NCI-H2227 (cell line): ENCODE data around the gene UGT8.

ENCODE experiments used
- DNase-seq: peaks from one replicate; lab custom pipeline; 2025; ENCODE audit not compliant: unreplicated experiment; lab: John Stamatoyannopoulos, UW

UGT8 gene

GRCh38 chr4:114690571-114690970 is 92.0 kb downstream of the UGT8 start:
- no peak for DNase-seq

- no peak for DNase-seq
Observed at GRCh38 chr4:114691865-114692264, 93.3 kb downstream of the UGT8 start.

GRCh38 chr4:114692958-114693357 is 94.4 kb downstream of the UGT8 start:
- no peak for DNase-seq

- peak; percentile 44 for DNase-seq
Observed at GRCh38 chr4:114694770-114695169, 96.2 kb downstream of the UGT8 start.

GRCh38 chr4:114698231-114698630 is 99.6 kb downstream of the UGT8 start:
- DNase-seq = no peak

- no peak for DNase-seq
Observed at GRCh38 chr4:114701491-114701890, 102.9 kb downstream of the UGT8 start.

- DNase-seq = no peak
Observed at GRCh38 chr4:114717432-114717831, 118.8 kb downstream of the UGT8 start.

- DNase-seq = no peak
Observed at GRCh38 chr4:114725066-114725465, 126.5 kb downstream of the UGT8 start.

GRCh38 chr4:114727461-114727860 is 128.9 kb downstream of the UGT8 start:
- no peak for DNase-seq
